OCI-LY7 (cell line): ENCODE data around the gene ARFGEF3.

Source experiments
- EZH2phosphoT487 ChIP-seq: fragments of 200-600 bp; sonication (generic); IDR thresholded peaks from 2 replicates; pipeline ENCODE4 v1.6.1; 2018; ENCODE audit warnings: low read depth, borderline replicate concordance, mild to moderate bottlenecking, mixed run types, antibody characterized with exemption, low read length, moderate library complexity, mixed read lengths
- TF ChIP-seq, protein P1 (sequence below): fragments of 200-600 bp; sonication (generic); conservative IDR thresholded peaks from 2 replicates; pipeline ENCODE4 v1.5.1; 2014; ENCODE audit warnings: mild to moderate bottlenecking, antibody characterized with exemption, low read length, moderate library complexity, mixed read lengths

DNA sequence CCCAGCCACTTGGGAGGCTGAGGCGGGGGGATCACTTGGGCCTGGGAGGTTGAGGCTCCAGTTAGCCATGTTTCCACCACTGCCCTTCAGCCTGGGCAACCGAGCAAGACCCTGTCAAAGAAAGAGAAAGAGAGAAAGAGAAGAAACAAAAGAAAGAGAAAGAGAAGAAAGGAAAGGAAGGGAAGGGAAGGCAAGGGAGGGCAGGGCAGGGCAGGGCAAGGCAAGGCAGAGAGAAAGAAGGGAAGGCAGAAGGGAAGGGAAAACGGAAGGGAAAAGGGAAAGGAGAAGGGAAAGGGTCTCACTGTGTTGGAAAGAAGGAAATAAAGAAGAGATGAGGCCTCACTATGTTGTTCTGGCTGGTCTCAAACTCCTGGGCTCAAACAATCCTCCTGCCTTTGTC, 104.4 kb downstream of the ARFGEF3 start:
- TF ChIP-seq, protein P1, sequence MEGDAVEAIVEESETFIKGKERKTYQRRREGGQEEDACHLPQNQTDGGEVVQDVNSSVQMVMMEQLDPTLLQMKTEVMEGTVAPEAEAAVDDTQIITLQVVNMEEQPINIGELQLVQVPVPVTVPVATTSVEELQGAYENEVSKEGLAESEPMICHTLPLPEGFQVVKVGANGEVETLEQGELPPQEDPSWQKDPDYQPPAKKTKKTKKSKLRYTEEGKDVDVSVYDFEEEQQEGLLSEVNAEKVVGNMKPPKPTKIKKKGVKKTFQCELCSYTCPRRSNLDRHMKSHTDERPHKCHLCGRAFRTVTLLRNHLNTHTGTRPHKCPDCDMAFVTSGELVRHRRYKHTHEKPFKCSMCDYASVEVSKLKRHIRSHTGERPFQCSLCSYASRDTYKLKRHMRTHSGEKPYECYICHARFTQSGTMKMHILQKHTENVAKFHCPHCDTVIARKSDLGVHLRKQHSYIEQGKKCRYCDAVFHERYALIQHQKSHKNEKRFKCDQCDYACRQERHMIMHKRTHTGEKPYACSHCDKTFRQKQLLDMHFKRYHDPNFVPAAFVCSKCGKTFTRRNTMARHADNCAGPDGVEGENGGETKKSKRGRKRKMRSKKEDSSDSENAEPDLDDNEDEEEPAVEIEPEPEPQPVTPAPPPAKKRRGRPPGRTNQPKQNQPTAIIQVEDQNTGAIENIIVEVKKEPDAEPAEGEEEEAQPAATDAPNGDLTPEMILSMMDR = no peak
- no peak for TF ChIP-seq EZH2phosphoT487
